ENCODE measurements around the gene FXYD5.

Gene FXYD5

DNA sequence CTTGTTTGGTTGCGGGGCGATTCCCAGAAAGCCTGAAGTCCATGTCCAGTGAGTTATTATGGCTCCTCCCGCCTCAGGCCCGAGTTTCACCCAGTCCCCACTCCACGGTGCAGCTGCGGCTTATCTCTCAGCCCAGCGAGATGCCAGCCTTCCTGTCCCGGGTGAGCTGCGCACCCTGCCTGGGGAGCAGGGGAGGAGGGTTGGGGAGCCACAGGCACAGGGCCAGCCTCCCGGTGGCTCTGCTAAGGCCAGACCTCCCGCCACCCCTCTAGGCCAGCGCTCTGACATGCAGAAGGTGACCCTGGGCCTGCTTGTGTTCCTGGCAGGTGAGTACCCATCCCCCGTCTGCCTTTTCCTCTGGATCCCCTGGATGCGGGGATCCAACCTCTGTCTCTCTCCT lies 35.4 kb upstream of the FXYD5 start:
- H3K4me3 ChIP-seq (ENCODE audit: low read length): no peak overlapping the region
- H3K9me3 ChIP-seq (ENCODE audit: control insufficient read depth, insufficient read depth, low read length): no peaks in the 10 kb centered on the region
- peaks cover 4% of the 10 kb centered on the region for H3K27me3 ChIP-seq (ENCODE audit: control insufficient read depth, low read length)
- H3K36me3 ChIP-seq (ENCODE audit: control insufficient read depth, low read length): no peaks in the 10 kb centered on the region
- H3K4me1 ChIP-seq (ENCODE audit: control insufficient read depth, low read length): peaks cover 13% of the 10 kb centered on the region
- H3K79me2 ChIP-seq (ENCODE audit: control insufficient read depth, low read length): no peaks in the 10 kb centered on the region
- H3K4me2 ChIP-seq (ENCODE audit: low read length): no peak overlapping the region
- TF ChIP-seq, protein P1, sequence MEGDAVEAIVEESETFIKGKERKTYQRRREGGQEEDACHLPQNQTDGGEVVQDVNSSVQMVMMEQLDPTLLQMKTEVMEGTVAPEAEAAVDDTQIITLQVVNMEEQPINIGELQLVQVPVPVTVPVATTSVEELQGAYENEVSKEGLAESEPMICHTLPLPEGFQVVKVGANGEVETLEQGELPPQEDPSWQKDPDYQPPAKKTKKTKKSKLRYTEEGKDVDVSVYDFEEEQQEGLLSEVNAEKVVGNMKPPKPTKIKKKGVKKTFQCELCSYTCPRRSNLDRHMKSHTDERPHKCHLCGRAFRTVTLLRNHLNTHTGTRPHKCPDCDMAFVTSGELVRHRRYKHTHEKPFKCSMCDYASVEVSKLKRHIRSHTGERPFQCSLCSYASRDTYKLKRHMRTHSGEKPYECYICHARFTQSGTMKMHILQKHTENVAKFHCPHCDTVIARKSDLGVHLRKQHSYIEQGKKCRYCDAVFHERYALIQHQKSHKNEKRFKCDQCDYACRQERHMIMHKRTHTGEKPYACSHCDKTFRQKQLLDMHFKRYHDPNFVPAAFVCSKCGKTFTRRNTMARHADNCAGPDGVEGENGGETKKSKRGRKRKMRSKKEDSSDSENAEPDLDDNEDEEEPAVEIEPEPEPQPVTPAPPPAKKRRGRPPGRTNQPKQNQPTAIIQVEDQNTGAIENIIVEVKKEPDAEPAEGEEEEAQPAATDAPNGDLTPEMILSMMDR (IDR thresholded peaks at IDR 0.05; ENCODE audit: low read depth, low read length, poor library complexity, severe bottlenecking): no peak
- no peaks in the 10 kb centered on the region for H3F3A ChIP-seq (ENCODE audit: control insufficient read depth, insufficient read depth)
- H3K27ac ChIP-seq (ENCODE audit: low read depth, low read length): no peak overlapping the region
- no peaks in the 10 kb centered on the region; the same call in 1 of the 2 replicates for H4K20me1 ChIP-seq (ENCODE audit: control insufficient read depth, insufficient read depth, low read depth, low read length)
- H3K9me2 ChIP-seq (replicated peaks; ENCODE audit: control insufficient read depth, low read length): no peaks in the 10 kb centered on the region

DNA sequence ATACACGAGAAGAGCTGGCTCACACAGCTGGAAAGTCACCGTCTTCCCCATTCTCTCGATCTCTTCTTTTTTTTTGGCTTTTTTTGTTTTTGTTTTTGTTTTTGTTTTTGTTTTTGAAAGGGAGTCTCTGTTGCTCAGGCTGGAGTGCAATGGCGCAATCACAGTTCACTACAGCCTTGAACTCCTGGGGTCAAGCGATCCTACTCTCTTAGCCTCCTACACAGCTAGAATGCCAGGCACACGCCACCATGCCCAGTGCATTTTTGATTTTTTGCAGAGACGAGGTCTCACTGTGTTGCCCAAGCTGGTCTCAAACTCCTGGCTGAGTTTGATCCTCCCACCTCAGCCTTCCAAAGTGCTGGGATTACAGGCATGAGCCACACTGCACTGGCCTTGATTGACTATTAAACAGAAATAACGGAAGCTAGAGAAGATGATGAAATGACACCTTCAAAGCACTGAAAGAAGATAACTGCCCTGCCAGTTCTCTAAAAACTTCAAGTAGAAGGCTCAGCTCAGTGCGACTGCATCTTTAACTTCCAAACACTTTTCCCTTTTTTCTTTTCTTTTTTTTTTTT lies 34.9 kb upstream of the FXYD5 start:
- TF ChIP-seq, protein P1 (IDR thresholded peaks at IDR 0.05; ENCODE audit: low read depth, low read length, poor library complexity, severe bottlenecking): no peak
- no peak for TF ChIP-seq EZH2phosphoT487 (IDR thresholded peaks at IDR 0.05; ENCODE audit: borderline replicate concordance, low read length)
- Histone ChIP-seq H4K20me1 (ENCODE audit: control insufficient read depth, insufficient read depth, low read depth, low read length) (no peaks in the 10 kb centered on the region; the same call in 1 of the 2 replicates), H3K36me3 (ENCODE audit: control insufficient read depth, low read length) (no peaks in the 10 kb centered on the region), H3K27me3 (ENCODE audit: control insufficient read depth, low read length) (peaks cover 7% of the 10 kb centered on the region), H3K79me2 (ENCODE audit: control insufficient read depth, low read length) (no peaks in the 10 kb centered on the region), H3F3A (ENCODE audit: control insufficient read depth, insufficient read depth) (no peaks in the 10 kb centered on the region), H3K4me1 (ENCODE audit: control insufficient read depth, low read length) (peaks cover 15% of the 10 kb centered on the region), H3K9me2 (replicated peaks; ENCODE audit: control insufficient read depth, low read length) (no peaks in the 10 kb centered on the region), H3K4me3 (ENCODE audit: low read length) (no peak overlapping the region), H3K27ac (ENCODE audit: low read depth, low read length) (no peak overlapping the region), H3K4me2 (ENCODE audit: low read length) (no peak overlapping the region), H3K9me3 (ENCODE audit: control insufficient read depth, insufficient read depth, low read length) (no peaks in the 10 kb centered on the region)

DNA sequence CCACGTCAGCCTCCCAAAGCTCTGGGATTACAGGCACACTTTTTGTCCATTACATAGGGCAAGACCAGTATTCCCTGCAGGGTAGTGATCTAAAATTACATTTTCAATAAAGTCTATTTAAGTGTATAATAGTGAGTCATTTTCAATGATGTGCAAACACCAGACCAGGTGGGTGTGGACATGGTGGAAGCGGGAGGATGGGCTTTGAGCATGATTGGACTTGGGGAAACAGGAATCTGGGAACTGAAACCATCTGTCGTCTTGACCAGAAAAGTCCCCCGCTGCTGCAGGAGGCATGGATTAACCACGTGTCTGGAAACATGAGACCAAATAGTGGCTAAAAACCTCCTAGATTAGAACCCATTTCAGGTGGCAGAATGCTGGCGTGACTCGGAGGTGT lies 34.0 kb upstream of the FXYD5 start:
- Histone ChIP-seq H3K4me2 (ENCODE audit: low read length) (no peak overlapping the region), H3K4me3 (ENCODE audit: low read length) (no peak overlapping the region), H3K36me3 (ENCODE audit: control insufficient read depth, low read length) (no peaks in the 10 kb centered on the region), H3K9me2 (replicated peaks; ENCODE audit: control insufficient read depth, low read length) (no peaks in the 10 kb centered on the region), H3K27ac (ENCODE audit: low read depth, low read length) (no peak overlapping the region), H4K20me1 (ENCODE audit: control insufficient read depth, insufficient read depth, low read depth, low read length) (no peaks in the 10 kb centered on the region; the same call in 1 of the 2 replicates), H3K4me1 (ENCODE audit: control insufficient read depth, low read length) (peaks cover 16% of the 10 kb centered on the region), H3K9me3 (ENCODE audit: control insufficient read depth, insufficient read depth, low read length) (no peaks in the 10 kb centered on the region), H3F3A (ENCODE audit: control insufficient read depth, insufficient read depth) (no peaks in the 10 kb centered on the region), H3K79me2 (ENCODE audit: control insufficient read depth, low read length) (no peaks in the 10 kb centered on the region), H3K27me3 (ENCODE audit: control insufficient read depth, low read length) (peaks cover 7% of the 10 kb centered on the region)
- TF ChIP-seq, protein P1 (IDR thresholded peaks at IDR 0.05; ENCODE audit: low read depth, low read length, poor library complexity, severe bottlenecking): no peak
- TF ChIP-seq EZH2phosphoT487 (IDR thresholded peaks at IDR 0.05; ENCODE audit: borderline replicate concordance, low read length): no peak
